A549 (cell line): Measurements from ENCODE around the gene MAPT.

Source experiments
- EHMT2 ChIP-seq: fragments of 200-600 bp; sonication (generic); IDR thresholded peaks from 2 replicates; pipeline ENCODE4 v1.6.1; 2016; ENCODE audit warnings: antibody characterized with exemption, low read depth, mild to moderate bottlenecking, moderate library complexity
- JUN ChIP-seq, 2 experiments: fragments of >200 bp; sonication (Bioruptor Twin); formaldehyde crosslinking; IDR thresholded peaks; 2 replicates in 1 of 2; 3 replicates in 1 of 2; pipeline ENCODE4 v1.6.1; 2016 to 2017
- NR3C1 ChIP-seq: fragments of >200 bp; sonication (Bioruptor Twin); formaldehyde crosslinking; IDR thresholded peaks from 3 replicates; pipeline ENCODE4 v1.6.1; 2017

- TF ChIP-seq JUN (IDR thresholded peaks at IDR 0.05) = no peak
- TF ChIP-seq NR3C1 = no peak
- no peak for TF ChIP-seq EHMT2
Measured at GRCh38 chr17:46013127-46013501, 118.8 kb downstream of the MAPT start.
